Nephron (organoid): ENCODE results near the gene CFAP68.

Experiments used
- H3K27ac Mint-ChIP-seq, 3 experiments: 2 replicates each; pipeline ENCODE4 v1.8.0; 2020; ENCODE audit warnings: mixed read lengths in 3 of 3, mild to moderate bottlenecking in 2 of 3, moderate library complexity in 1 of 3
- H3K27me3 Mint-ChIP-seq: 2 replicates; pipeline ENCODE4 v1.8.0; 2021; ENCODE audit warnings: low read depth, mild to moderate bottlenecking, moderate library complexity, mixed read lengths
- H3K36me3 Mint-ChIP-seq: 2 replicates; pipeline ENCODE4 v1.8.0; 2020; ENCODE audit warnings: low read depth, mixed read lengths
- H3K4me1 Mint-ChIP-seq: 2 replicates; pipeline ENCODE4 v1.8.0; 2020; ENCODE audit warnings: mixed read lengths
- H3K4me3 Mint-ChIP-seq, 3 experiments: 2 replicates each; pipeline ENCODE4 v1.8.0; 2020; ENCODE audit warnings: mild to moderate bottlenecking in 3 of 3, mixed read lengths in 3 of 3, moderate library complexity in 2 of 3
- H3K9me3 Mint-ChIP-seq: 2 replicates; pipeline ENCODE4 v1.8.0; 2020; ENCODE audit warnings: mixed read lengths
- CTCF ChIP-seq, 3 experiments: fragments of 200-600 bp; sonication (generic); IDR thresholded peaks; one replicate each; pipeline ENCODE4 v1.5.0; 2021; ENCODE audit warnings: antibody characterized with exemption in 3 of 3; ENCODE audit not compliant: unreplicated experiment in 3 of 3

CFAP68 gene

GRCh38 chr11:111836721-111837120, 42.6 kb upstream of the CFAP68 start:
- H3K36me3 Mint-ChIP-seq, result peaks cover 30% of the 10 kb centered on the region
- H3K4me1 Mint-ChIP-seq, result peaks cover 7% of the 10 kb centered on the region
- H3K27ac Mint-ChIP-seq, result no peak overlapping the region
- no peak overlapping the region for H3K4me3 Mint-ChIP-seq
- H3K9me3 Mint-ChIP-seq, result no peaks in the 10 kb centered on the region
- no peaks in the 10 kb centered on the region for H3K27me3 Mint-ChIP-seq
- TF ChIP-seq CTCF (IDR thresholded peaks at IDR 0.05; ENCODE audit: unreplicated experiment in 3 of 3), result no peak

GRCh38 chr11:111837366-111837891, 41.9 kb upstream of the CFAP68 start:
- Mint-ChIP-seq H3K4me1 (peaks cover 7% of the 10 kb centered on the region), H3K27ac (no peak overlapping the region), H3K27me3 (no peaks in the 10 kb centered on the region), H3K9me3 (no peaks in the 10 kb centered on the region), H3K36me3 (peaks cover 30% of the 10 kb centered on the region), H3K4me3 (no peak overlapping the region)
- TF ChIP-seq CTCF (IDR thresholded peaks at IDR 0.05; ENCODE audit: unreplicated experiment in 3 of 3), result no peak

GRCh38 chr11:111838054-111838453, 41.3 kb upstream of the CFAP68 start:
- no peaks in the 10 kb centered on the region for H3K9me3 Mint-ChIP-seq
- H3K36me3 Mint-ChIP-seq, result peaks cover 30% of the 10 kb centered on the region
- no peaks in the 10 kb centered on the region for H3K27me3 Mint-ChIP-seq
- H3K4me1 Mint-ChIP-seq, result peaks cover 7% of the 10 kb centered on the region
- TF ChIP-seq CTCF (IDR thresholded peaks at IDR 0.05; ENCODE audit: unreplicated experiment in 3 of 3), result no peak
- H3K4me3 Mint-ChIP-seq, result no peak overlapping the region
- no peak overlapping the region for H3K27ac Mint-ChIP-seq

GRCh38 chr11:111840143-111840542, 39.2 kb upstream of the CFAP68 start:
- no peaks in the 10 kb centered on the region for H3K9me3 Mint-ChIP-seq
- peaks cover 7% of the 10 kb centered on the region for H3K4me1 Mint-ChIP-seq
- H3K27ac Mint-ChIP-seq, result no peak overlapping the region
- H3K36me3 Mint-ChIP-seq, result peaks cover 39% of the 10 kb centered on the region
- TF ChIP-seq CTCF (IDR thresholded peaks at IDR 0.05; ENCODE audit: unreplicated experiment in 3 of 3), result no peak
- no peak overlapping the region for H3K4me3 Mint-ChIP-seq
- no peaks in the 10 kb centered on the region for H3K27me3 Mint-ChIP-seq

GRCh38 chr11:111841370-111842053, 37.8 kb upstream of the CFAP68 start:
- Mint-ChIP-seq H3K27ac (no peak overlapping the region), H3K9me3 (no peaks in the 10 kb centered on the region), H3K27me3 (no peaks in the 10 kb centered on the region), H3K4me3 (no peak overlapping the region), H3K36me3 (peaks cover 35% of the 10 kb centered on the region), H3K4me1 (peaks cover 7% of the 10 kb centered on the region)
- peak; percentile 85 to 92 (median 91) for TF ChIP-seq CTCF (IDR thresholded peaks at IDR 0.05; ENCODE audit: unreplicated experiment in 3 of 3)

GRCh38 chr11:111843661-111844060, 35.7 kb upstream of the CFAP68 start:
- TF ChIP-seq CTCF (IDR thresholded peaks at IDR 0.05; ENCODE audit: unreplicated experiment in 3 of 3), result no peak
- Mint-ChIP-seq H3K27ac (no peak overlapping the region), H3K27me3 (no peaks in the 10 kb centered on the region), H3K4me3 (no peak overlapping the region), H3K4me1 (peaks cover 7% of the 10 kb centered on the region), H3K36me3 (peaks cover 42% of the 10 kb centered on the region), H3K9me3 (no peaks in the 10 kb centered on the region)
